ENCODE results near the gene CCL22.

Gene CCL22

DNA sequence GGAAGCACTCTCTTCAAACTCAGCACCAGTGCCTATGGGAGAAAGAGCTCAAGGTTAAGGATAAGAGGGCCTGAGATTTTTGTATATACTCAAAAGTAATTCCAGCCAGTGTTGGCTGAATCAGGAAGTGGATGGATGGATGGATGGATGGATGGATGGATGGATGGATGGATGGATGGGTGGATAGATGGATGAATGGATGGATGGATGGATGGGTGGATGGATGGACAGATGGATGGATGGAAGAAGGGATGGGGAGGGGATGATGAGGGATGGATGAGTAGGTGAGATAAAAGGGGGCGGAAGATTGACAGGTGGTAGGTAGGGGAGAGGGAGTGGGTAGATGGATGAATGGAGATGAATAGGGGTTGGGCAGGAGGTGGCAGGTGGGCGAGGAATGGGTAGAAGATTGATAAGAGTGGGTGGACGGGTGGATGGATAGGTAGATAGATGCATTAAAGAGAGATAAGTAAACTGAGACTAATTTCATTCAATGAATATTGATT lies 17.8 kb downstream of the CCL22 start:
- no peak for DNase-seq (ENCODE audit: low spot score)

DNA sequence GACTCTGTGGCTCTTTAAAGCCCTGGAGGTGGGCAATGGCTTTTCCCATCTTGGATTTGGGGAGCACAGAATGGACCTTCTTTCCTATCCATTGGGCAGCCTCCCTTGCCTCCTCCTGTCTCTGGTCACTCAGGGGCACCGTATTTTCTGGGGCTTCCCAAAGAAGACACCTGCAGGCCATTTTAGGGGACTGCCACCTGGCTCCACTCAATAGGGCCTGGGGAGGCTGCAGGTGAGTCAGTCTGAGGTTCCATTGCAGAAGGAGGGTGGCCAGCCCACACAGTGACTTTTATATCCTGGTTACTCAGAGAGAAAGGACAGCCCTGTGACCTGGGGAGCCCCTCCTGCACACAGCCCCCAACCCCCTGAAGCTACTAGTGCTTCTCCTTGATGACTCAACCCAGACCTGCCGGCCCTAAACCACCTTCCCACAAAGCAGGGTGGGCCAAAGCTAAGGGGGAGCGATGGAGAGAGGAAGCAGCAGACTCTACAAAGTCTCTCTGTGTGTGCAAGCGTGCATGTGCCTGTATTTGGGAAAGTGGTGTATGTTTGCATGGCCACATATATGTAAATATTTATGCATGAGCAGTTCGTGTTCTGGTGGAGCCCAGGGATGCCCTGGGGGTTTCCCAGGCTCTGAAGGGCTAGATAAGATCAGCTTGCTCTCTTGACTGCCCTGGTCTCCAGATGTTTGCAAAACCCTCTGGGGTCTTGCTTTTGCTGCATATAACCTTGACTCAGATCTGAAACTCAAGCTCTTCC lies 18.7 kb downstream of the CCL22 start:
- DNase-seq (ENCODE audit: low spot score): no peak

DNA sequence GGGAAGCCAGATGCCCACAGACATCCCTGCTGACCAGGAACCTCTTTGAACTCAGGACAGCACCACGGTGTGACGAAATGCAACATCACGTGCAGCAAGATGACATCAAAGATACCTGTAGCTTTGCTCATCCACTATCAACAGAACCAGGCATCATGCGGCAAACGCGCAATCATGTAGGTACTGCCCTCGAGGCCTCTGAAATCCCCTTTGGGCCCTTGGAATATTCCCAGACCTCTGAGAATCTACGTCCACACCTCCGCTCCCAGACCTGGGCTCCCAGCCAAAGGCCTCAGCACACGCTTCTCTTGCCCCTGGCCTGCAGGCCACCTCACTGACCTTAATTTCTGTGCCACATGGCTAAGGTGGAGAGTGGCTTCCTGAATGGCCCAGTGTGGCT lies 21.0 kb downstream of the CCL22 start:
- DNase-seq (ENCODE audit: low spot score): no peak

DNA sequence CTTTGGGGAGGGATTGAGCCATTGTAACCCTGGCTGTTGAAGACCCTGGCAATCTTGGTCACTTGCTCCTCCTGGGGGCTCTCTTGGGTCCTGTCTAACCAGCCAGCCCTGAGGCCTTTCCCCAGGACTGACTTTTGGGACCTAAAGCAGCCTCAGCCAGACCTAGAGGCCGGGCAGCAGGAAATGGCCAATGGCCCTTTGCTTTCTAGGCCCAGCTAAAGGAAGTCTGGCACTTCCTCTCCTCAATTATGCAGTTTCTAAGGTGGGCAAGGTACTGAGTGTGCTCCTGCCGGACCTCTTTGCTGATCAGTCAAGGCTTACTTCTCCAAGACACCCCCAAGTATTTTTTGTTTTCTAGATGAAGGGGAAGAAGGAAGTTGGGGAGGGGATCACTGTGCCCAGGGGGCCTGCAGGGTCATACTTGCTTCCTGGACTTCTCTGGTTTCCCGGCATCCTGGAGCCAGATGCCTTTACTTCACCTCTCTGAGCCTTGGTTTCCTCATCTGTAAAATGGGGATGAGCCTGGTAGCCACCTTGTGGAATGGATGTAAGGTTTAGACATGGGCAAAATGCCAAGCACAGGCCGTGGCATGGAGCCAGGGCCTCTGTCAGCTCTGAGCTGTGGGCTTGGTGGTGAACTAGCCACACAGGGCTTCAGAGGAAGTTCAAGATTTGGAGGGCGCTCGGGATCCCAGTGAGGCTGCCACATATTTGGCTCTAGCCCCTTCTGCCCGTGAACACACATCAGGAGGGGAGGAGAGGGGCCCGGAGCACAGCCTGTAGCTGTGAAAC lies 22.3 kb downstream of the CCL22 start:
- DNase-seq (ENCODE audit: low spot score): no peak

- DNase-seq (ENCODE audit: low spot score): no peak
Measured at GRCh38 chr16:57381791-57382534, 23.4 kb downstream of the CCL22 start.

- no peak for DNase-seq (ENCODE audit: low spot score)
Measured at GRCh38 chr16:57382535-57383275, 24.1 kb downstream of the CCL22 start.

- DNase-seq (ENCODE audit: low spot score): no peak
Measured at GRCh38 chr16:57383276-57384247, 25.0 kb downstream of the CCL22 start.

DNA sequence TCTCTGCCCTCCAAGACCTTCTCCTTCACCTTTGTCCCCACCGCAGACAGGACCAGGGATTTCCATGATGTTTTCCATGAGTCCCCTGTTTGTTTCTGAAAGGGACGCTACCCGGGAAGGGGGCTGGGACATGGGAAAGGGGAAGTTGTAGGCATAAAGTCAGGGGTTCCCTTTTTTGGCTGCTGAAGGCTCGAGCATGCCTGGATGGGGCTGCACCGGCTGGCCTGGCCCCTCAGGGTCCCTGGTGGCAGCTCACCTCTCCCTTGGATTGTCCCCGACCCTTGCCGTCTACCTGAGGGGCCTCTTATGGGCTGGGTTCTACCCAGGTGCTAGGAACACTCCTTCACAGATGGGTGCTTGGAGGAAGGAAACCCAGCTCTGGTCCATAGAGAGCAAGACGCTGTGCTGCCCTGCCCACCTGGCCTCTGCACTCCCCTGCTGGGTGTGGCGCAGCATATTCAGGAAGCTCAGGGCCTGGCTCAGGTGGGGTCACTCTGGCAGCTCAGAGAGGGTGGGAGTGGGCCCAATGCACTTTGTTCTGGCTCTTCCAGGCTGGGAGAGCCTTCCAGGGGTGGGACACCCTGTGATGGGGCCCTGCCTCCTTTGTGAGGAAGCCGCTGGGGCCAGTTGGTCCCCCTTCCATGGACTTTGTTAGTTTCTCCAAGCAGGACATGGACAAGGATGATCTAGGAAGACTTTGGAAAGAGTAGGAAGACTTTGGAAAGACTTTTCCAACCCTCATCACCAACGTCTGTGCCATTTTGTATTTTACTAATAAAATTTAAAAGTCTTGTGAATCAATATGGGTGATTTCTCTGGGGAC lies 25.9 kb downstream of the CCL22 start:
- DNase-seq (ENCODE audit: low spot score): no peak

- no peak for DNase-seq (ENCODE audit: low spot score)
Measured at GRCh38 chr16:57385083-57385482, 26.5 kb downstream of the CCL22 start.

DNA sequence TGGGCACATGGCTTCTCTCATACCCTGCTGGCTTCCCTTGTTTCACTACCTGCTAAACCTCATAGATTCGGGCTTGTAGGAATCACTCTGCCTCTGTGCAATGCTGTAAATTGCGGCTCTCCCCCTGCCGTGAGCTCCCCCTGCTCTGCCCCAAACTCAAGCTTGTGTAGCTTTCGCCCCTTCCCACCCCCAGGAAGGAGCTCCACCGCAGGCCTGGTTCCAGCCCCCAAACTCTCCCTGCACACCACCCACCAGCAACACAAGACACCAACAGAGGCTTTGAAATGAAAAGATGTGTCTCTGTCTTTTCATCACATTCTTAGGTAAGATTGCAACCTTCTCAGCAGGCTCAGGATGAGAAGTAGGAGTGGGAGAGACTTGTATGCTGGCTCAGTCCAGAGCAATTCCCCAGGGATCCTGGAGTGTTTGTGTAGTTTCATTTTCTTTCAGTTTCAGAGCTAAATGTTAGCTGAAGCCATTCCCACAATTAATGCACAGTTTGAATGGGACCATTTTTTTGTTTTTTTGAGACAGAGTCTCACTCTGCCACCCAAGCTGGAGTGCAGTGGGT lies 27.9 kb downstream of the CCL22 start:
- DNase-seq (ENCODE audit: low spot score): no peak

- DNase-seq (ENCODE audit: low spot score): no peak
Measured at GRCh38 chr16:57387598-57388354, 29.2 kb downstream of the CCL22 start.

- no peak for DNase-seq (ENCODE audit: low spot score)
Measured at GRCh38 chr16:57388359-57389086, 29.9 kb downstream of the CCL22 start.

GRCh38 chr16:57389087-57389468 lies 30.5 kb downstream of the CCL22 start:
- DNase-seq (ENCODE audit: low spot score): no peak

- no peak for DNase-seq (ENCODE audit: low spot score)
Measured at GRCh38 chr16:57390636-57391295, 32.2 kb downstream of the CCL22 start.

GRCh38 chr16:57391300-57391699 lies 32.7 kb downstream of the CCL22 start:
- no peak for DNase-seq (ENCODE audit: low spot score)

DNA sequence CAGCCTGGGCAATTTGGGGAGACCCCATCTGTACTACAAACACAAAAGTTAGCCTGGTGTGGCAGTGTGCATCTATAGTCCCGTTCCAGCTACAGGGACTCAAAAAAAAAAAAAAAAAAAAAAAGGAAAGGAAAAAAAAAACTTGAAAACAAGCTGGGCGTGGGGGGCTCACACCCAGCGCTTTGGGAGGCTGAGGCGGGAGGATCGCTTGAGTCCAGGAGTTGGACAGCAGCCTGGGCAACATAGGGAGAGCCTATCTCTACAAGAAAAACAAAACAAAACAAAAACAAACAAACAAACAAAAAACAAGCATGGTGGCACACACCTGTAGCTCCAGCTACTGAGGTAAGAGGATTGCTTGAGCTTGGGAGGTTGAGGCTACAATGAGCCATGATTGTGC lies 33.1 kb downstream of the CCL22 start:
- DNase-seq (ENCODE audit: low spot score): no peak

GRCh38 chr16:57392694-57393093 lies 34.1 kb downstream of the CCL22 start:
- no peak for DNase-seq (ENCODE audit: low spot score)

Measured in CD4-positive, alpha-beta T cell treated with Interleukin-6 at 100 ng/mL for 8 hours (primary cell).